Epithelial cell of prostate (primary cell): ENCODE results near the gene DRAP1.
"Not testable (repeated sequence)": the region's sequence is repeated elsewhere in the genome, so short reads cannot be mapped to it uniquely, and the experiment has no call there.

Experiments
- DNase-seq: peaks from one replicate; pipeline ENCODE4 v3.0.0-alpha.2; 2011; ENCODE audit warnings: low read depth, low spot score
- H3K27ac ChIP-seq: fragments of 450-650 bp; 2 replicates; pipeline ENCODE4 v1.5.1; 2017; ENCODE audit warnings: mild to moderate bottlenecking

DRAP1 gene

DNA sequence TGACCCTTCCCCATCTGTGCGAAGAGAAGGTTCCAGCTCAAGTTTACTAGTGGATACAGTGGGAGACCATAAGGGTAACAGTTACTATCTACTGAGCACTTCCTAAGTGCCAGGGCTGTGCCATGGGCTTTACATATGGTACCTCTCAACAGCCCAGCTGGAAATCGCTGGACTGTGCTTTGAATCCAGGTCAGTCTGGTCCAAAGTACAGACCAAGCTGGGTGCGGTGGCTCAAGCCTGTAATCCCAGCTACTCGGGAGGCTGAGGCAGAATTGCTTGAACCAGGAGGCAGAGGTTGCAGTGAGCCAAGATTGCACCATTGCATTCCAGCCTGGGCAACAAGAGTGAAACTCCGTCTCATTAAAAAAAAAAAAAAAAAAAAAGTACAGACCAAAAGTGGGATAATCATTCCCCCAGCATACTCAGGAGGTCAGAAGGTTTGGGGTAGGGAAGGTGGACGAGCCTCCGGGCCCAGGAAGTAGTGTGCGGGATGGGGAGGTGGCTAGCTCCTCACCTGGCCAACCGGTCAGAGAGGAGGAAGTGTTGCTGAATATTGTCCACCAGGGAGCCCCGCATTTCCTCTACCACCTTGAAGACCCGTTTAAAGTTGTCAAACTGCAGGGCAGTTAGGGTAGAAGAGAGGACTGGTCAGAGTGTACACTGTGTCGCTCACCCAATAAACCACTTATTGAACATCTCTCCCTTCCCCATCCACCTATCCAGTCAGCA lies 33.3 kb upstream of the DRAP1 start:
- DNase-seq: no peak
- no peak overlapping the region for H3K27ac ChIP-seq

DNA sequence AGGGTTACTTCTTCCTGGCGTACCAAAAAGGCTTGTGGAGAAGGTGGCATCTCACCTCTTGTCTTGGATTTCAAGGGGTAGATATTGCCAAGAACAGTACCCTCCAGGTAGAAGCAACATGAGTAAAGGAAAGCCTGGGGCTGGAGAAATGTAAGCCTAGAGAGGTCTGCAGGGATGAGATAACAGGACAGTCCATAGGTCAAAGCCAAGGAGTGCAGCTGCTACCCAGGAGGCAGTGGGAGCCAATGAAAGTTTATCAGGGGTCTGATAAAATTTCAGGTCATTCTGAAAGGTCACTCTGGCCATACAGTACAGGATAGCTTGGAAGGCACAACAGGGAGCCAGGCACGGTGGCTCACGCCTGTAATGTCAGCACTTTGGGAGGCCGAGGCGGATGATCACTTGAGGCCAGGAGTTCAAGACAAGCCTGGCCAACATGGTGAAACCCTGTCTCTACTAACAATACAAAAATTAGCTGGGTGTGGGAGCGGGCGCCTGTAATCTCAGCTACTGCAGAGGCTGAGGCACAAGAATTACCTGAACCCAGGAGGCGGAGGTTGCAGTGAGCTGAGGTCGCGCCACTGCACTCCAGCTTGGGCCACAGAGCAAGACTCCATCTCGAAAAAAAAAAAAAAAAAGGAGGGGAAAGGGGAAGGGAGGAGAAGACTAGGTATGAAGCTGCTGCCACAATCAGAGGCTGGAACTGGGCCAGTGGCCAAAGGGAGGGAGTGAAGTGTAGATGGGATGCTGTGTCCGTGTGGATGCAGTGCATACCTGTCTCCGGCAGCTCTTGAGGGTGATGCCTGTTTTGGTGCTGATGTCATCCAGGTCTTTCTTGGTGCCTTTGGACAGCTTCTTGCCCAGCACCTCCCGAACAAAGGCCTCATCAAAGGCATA lies 32.2 kb upstream of the DRAP1 start:
- DNase-seq: no peak
- peak overlapping the region; percentile 100 for H3K27ac ChIP-seq

DNA sequence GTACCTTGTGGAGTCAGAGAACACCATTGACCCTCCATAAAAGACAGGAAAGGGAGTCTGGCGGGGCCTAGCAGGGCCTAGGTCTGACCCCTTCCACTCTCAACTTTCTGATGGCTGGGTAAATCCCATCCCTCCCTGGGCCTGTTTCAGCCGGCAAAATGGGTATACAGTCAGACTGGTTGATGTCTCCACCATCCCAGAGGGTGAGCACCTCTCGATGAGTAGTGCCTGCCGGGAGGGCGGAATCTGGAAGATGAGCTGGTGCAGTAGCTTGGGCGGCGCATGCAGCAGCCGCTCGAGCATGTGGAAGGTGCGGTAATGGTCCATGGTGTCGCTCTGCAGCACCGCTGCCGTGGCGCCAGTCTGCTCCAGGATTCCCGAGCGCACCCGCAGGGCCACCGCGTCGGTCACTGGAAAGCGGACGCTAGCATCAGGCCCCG lies 31.5 kb upstream of the DRAP1 start:
- DNase-seq: no peak
- H3K27ac ChIP-seq: peak overlapping the region; percentile 100

DNA sequence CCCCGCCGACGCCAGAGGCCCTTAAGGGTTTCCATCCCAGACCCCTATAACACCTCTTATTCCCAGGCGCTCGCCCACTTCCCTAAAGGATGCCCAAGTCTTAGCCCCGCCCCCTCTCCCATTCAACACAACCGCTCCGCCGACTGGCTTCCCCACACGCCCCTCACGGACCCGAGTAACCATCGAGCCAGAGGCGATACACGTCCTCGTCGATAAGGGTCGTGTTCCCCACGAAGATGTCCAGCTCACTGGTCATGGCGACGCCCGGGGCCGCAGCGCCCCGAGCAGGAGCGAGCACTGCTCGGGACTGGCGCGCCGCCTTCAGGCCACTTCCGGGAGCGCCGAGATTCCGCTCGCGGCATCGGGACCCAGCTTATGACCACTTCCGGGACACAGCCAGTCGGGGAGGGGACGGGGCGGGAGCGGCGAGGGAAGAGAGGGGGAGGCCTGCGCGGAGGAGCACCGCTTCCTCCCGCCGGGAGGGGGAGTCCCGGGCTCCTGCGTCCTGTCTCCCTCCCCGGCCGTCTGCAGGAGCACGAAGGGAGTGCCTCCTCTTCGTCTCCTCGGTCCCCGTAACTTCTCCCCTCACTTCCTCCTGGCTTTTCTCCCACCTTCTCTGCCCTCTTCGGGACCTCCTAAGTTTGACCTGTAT lies 30.9 kb upstream of the DRAP1 start, which contains the start of gene FIBP:
Gene FIBP, minus strand, starts transcription at position 309 of the 652 bp plus-strand sequence. Its CDS starts 53 bp downstream, at position 256.
- H3K27ac ChIP-seq: peak within 1 kb of the TSS; percentile 100
- peak; percentile 87 for DNase-seq

DNA sequence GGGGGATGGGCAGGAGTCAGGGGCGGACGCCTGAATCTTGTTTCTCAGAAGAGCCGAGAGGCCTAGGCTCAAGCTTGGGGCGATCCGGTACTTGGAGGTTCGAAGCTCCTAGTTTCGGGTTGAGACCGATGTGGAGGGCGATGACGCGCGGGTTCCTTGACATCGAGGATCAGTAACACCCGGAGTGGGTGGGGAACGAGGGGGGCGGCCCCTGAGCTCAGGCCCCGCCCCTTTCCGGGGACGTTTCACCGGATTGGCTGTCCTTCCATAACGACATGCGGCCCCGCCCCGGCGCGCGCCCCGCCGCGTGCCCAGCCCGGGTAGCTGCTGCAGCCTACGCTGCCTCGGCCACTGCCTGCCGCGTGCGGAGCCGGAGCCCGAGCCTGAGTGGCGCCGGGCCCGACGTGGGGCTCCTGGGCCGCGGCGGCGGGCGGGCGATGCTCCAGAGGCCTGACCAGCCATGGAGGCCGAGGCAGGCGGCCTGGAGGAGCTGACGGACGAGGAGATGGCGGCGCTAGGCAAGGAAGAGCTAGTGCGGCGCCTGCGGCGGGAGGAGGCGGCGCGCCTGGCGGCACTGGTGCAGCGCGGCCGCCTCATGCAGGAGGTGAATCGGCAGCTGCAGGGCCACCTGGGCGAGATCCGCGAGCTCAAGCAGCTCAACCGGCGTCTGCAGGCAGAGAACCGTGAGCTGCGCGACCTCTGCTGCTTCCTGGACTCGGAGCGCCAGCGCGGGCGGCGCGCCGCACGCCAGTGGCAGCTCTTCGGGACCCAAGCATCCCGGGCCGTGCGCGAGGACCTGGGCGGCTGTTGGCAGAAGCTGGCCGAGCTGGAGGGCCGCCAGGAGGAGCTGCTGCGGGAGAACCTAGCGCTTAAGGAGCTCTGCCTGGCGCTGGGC lies 28.7 kb upstream of the DRAP1 start, which contains the start of gene CCDC85B:
Gene CCDC85B, plus strand, starts transcription at position 350 of the 895 bp plus-strand sequence. Its CDS starts 111 bp downstream, at position 461.
- H3K27ac ChIP-seq: peak within 1 kb of the TSS; percentile 100
- peak; percentile 70 for DNase-seq

DNA sequence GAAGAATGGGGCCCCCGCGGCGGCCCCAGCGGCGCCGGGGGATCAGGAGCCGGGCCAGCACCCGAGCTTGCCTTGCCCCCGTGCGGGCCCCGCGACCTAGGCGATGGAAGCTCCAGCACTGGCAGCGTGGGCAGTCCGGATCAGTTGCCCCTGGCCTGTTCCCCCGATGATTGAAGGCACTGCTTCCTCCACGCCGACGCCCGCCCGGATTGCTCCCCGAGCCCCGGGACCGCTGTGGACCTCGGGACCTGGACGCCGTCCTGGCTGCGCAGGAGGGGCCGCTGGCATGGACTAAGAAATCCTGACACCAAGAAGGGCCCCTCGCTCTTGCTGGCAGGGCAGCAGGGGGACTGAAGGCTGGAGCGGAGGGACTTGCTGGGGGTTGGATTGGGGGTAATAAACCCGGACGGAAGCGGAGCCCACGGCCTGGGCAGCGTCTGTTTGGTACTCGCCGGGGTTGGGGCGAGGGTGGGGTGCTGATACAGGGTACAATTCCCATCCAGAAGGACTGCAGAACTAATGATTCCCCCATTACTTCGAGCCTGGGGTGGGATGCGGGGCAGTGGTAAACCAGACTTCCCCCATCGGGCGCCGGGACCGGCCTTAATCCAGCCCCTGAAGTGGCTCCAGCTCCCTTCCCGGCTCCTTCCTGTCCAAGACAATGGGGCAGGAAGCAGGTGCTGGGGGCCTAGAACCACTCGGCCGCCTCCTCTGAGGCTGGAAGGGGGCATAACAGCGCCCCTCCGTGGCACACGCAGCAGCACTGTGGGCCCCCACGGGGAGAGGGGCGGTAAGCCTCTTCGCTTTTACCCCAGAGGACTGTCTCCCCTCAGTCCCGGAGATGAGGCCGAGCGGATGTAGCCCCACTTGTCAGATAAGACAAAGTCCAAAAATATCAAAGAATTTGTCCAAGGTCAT lies 27.7 kb upstream of the DRAP1 start:
- no peak for DNase-seq
- peak overlapping the region; percentile 100 for H3K27ac ChIP-seq

DNA sequence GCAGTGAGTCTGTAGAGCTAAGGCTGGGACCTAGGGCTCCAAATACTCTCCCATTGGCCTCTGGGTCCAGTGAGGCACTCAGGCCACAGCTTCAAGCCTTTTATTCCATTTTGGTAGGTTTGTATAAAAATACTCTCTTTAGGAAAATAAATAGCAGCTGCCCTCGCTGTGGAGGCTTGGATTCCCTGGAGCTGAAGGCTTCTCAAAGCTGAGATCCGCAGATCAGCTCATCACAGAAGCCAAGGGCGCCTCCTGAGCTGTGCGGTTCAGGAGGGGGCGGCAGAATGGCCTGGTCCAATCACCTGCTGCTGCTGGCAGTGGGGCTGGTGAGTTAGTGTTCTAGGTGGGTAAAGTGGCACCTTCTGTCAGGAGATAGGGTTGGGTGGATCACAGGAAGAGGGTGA lies 27.1 kb upstream of the DRAP1 start:
- peak overlapping the region; percentile 100 for H3K27ac ChIP-seq
- DNase-seq: not testable (repeated sequence)

DNA sequence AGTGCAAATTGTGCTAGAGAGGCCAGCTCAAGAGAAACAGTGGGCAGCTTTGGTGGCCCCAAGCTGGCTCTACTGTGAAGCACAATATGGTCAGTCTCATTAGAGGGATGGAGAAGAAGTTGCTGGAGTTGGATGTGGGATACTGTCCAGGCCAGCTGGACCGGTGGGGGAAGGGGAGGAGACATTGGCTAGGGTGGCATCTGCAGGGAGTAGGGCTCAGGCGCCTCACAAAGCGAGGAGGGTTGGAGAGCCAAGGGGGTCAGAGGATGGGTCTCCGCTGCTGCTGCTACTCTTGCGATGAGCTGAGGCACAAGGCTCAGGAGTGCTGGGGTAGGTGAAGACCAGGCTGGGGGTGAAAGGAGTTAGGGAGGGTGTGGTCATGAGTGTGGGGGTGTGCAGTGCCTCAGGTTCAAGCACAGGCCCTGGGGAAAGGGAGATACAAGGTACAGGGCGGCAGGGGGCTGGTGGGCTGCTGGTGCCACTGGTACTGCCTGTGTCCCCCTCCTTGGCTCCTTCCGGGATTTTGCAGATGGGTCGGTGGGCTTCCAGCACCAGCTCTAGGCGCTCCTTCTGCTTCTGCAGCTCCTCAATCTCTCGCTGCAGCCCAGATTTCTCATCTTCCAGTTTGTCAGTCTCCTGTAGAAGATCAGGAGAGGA lies 26.4 kb upstream of the DRAP1 start:
- H3K27ac ChIP-seq: peak overlapping the region; percentile 100
- no peak for DNase-seq

DNA sequence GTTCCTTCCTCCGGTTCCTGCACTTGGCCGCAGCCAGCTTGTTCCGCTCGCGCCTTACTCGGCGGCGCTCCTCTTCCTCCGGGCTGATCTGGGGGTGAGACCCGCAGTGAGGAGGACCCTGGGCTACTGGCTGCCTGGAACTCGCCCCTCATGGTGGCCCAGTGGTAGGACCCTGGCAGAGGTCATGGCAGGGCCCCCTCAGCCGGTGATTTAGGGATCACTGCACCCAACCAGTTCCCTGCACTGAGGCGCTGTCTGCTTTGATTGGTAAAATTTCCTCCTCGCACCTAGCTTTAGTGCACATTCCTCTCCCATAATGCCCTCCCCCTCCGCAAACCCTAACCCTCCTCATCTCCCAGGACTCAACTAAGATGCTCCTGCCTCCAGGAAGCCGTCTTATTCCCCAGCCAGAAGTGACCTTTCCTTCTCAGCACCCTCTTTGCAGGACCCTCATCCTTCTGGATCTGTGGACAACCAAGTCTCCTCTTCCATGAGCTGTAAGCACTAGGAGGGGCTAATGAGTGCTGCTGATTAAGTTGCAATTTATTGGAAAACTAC lies 25.1 kb upstream of the DRAP1 start:
- H3K27ac ChIP-seq: peak overlapping the region; percentile 100
- no peak for DNase-seq

DNA sequence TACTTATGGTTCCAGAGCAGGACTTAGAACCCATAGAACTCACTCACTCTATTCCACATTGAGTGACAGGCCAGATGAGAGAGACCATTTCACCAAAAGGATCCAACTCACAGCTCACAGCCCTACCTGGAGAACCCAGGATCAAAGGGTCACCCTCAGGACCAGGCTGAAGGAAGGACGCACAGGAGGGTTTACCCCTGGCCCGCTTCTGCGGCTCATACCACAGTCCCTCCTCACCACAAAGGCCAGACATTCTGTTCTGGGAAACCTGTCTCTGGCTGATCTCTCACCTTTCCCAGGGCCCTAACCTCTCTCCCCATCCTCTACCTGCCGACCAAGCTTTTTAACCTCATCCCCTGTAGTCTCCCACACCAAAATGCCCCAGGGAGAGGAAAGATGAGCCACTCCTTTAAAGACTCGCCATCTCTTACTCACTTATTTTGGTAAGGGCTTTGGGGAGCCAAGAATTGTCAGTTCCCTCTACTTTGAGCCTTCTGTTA lies 23.7 kb upstream of the DRAP1 start:
- H3K27ac ChIP-seq: peak overlapping the region; percentile 100
- DNase-seq: no peak

DNA sequence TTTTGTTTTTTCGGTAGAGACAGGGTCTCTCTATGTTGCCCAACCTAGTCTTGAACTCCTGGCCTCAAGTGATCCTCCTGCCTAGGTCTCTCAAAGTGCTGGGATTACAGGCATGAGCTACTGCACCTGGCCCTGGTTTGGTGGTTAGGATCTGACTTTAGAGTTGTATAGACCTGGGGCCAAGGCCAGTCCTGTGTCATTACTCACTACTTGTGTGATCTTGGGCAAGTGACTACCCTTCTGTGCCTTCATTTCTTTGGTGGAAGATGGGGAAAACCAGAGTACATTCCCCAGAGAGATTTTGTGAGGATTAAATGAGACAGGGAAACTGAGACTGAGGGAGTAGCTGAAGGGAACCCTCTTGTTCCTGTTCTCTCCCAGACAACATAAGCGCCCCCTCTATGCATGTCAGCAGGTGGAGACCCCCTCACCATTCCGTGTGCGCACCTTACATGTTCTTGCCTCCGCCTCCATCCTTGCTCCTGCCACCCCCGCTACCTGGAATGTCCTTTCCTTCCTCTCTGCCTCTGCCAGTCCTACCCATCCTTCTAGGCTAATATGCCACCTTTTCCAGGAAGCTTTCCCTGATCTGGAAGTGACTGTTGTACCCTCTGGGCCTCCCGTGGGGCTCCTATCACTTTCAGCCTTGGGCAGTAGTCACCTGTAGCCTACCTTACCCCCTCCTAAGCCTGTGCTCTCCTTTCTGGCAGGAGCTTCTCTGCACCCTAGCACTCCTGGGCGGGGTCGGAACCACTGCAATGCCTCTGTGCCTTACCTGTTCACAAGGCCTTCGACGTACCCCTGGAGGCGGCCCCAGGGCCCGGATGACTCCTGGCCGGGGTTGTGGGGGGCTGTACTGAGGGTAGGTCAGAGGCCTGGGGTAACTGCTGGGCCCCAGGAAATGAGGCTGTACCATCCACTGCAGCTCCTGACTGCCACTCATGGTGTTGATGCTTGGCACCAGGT lies 22.9 kb upstream of the DRAP1 start:
- peak overlapping the region; percentile 100 for H3K27ac ChIP-seq
- no peak for DNase-seq

DNA sequence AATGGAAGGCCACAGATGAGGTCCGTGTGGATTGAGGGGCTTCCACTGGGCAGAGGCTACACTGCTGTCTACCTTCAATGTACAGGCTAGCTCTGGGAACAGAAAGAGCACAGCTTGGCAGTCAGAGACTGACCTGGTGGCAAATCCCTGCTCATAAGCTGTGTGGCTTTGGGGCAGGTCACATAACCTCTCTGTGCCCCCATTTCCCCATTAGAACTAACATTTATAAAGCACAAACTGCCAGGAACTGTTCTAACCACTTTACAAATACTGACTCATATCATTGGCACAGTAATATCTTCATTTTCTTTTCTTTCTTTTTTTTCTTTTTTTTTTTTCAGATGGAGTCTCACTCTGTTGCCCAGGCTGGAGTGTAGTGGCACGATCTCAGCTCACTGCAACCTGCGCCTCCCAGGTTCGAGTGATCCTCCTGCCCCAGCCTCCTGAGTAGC lies 22.2 kb upstream of the DRAP1 start:
- DNase-seq: no peak
- peak overlapping the region; percentile 100 for H3K27ac ChIP-seq

DNA sequence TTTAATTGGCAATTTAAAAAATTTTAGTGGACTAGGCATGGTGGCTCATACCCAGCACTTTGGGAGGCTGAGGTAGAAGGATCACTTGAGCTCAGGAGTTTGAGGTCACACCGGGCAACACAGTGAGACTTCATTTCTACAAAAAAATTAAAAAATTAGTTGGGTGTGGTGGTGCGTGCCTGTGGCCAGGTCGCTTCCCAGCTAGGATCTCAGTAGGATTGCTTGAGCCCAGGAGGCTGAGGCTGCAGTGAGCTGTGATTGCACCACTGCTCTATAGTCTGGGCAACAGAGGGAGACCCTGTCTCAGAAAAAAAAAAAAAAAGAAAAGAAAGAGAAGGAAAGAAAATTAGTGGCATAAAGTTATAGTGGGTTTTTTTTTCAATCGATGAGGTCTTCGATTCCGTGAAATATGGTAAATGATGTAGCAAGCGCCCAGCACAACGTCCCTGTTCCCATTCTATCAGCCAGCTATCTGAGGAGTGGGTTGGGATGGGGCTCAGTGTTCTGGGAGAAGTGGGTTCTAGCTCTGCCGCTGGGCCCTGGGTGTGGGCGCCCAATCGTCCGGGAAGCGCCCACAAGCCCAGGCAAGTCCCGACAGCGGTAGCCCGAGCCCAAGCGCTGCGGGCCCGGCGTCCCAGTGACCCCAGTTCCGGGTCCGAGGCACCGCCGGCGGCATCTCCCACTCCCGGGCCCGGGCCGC lies 20.4 kb upstream of the DRAP1 start:
- no peak for DNase-seq
- peak overlapping the region; percentile 100 for H3K27ac ChIP-seq

DNA sequence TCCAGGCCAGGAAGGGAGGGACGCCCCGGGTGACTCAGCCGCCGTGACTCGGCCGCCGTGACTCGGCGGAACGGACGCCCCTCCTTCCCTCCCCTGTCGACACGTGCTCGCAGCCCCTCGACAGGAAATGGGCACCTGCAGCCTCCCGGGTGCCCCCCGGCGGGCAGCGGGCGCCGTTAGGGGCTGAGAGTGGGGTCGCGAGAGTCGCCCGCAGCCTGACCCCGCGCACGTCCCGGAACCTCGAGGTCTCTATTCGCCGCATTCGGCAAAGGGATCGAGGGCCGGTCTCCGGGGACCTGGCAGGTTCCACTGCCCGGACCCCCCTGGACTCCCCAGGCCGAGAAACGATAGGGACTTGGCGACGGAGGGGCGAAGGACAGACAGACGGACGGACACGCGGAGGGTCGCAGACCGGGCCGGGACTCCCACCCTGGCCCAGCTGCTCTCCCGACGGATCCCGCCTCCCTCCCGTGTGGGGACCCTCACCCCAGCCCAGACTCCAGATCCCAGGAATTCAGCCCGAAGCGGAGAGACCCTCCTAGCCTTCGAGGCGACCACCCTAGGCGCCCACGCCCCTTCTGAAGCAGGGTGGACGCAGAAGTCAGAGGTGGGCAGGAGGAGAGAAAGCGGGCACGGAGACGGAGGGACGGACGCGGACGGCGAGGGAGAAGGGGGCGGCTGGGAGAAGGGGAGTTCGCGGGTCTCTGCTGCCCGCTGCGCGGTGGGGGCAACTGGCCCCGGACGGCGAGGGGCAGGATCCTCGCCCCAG lies 19.7 kb upstream of the DRAP1 start:
- no peak for DNase-seq
- peak overlapping the region; percentile 100 for H3K27ac ChIP-seq
